IMR-90 (cell line): Measurements from ENCODE around the gene STKLD1. TPM values are rescaled to one million over a fixed set of nuclear protein-coding genes. Genes with fewer than 3 reads are reported as not detected.

Source experiments
- ATAC-seq: fragments of 200-7000 bp; cut with Tn5 transposase; 2 replicates; pipeline ENCODE4 v1.9.1; 2020; ENCODE audit warnings: low read depth, mild to moderate bottlenecking, moderate library complexity
- BruUV-seq: library from RNA; stranded (reverse); fragments of 400-500 nt; replicated peaks from 2 replicates; lab custom pipeline; 2021; lab: Mats Ljungman, UMichigan
- CTCF ChIA-PET: fragments of 300-600 bp; formaldehyde crosslinking; extraction: SDS; loops from one replicate; lab custom pipeline; 2021; ENCODE audit warnings: antibody characterized with exemption; lab: Yijun Ruan, JAX
- POLR2A ChIA-PET: fragments of 300-600 bp; sonication (Branson Sonifier 250); formaldehyde crosslinking; loops from one replicate; lab custom pipeline; 2022; ENCODE audit warnings: antibody characterized with exemption; ENCODE audit not compliant: unreplicated experiment; lab: Charles Lee
- DNase-seq: peaks from one replicate; pipeline ENCODE4 v3.0.0; 2013
- H2AFZ ChIP-seq: replicated peaks from 2 replicates; pipeline ENCODE3; 2013; ENCODE audit warnings: low read length, mild to moderate bottlenecking; ENCODE audit not compliant: poor library complexity
- H2AK5ac ChIP-seq: 2 replicates; pipeline ENCODE4 v1.6.1; 2013; ENCODE audit warnings: low read depth, low read length, inconsistent platforms
- H2AK9ac ChIP-seq: replicated peaks from 2 replicates; pipeline ENCODE3; 2013; ENCODE audit warnings: mild to moderate bottlenecking, low read depth, low read length, moderate library complexity; ENCODE audit not compliant: poor library complexity
- H2BK120ac ChIP-seq: 2 replicates; pipeline ENCODE4 v1.6.1; 2013; ENCODE audit warnings: low read depth, low read length, inconsistent platforms
- H2BK15ac ChIP-seq: 3 replicates; pipeline ENCODE4 v1.6.1; 2013; ENCODE audit warnings: low read depth, low read length, inconsistent platforms
- H2BK20ac ChIP-seq: 2 replicates; pipeline ENCODE4 v1.6.1; 2013; ENCODE audit warnings: low read depth, mild to moderate bottlenecking, inconsistent platforms, low read length, moderate library complexity
- H2BK5ac ChIP-seq: 2 replicates; pipeline ENCODE4 v1.6.1; 2013; ENCODE audit warnings: mild to moderate bottlenecking, low read depth, low read length, inconsistent platforms; ENCODE audit not compliant: poor library complexity, severe bottlenecking
- H3K14ac ChIP-seq: replicated peaks from 2 replicates; pipeline ENCODE4 v1.6.1; 2013; ENCODE audit warnings: low read depth, low read length, inconsistent platforms
- H3K18ac ChIP-seq: 2 replicates; pipeline ENCODE4 v1.6.1; 2013; ENCODE audit warnings: low read depth, low read length, control low read depth
- H3K23ac ChIP-seq: 2 replicates; pipeline ENCODE4 v1.6.1; 2013; ENCODE audit warnings: low read depth, low read length, inconsistent platforms
- H3K27ac ChIP-seq: 2 replicates; pipeline ENCODE4 v1.5.1; 2013; ENCODE audit warnings: mild to moderate bottlenecking, control low read depth, low read length; ENCODE audit not compliant: insufficient read depth
- H3K27me3 ChIP-seq: 2 replicates; pipeline ENCODE4 v1.6.1; 2013; ENCODE audit warnings: low read length; ENCODE audit not compliant: control insufficient read depth, insufficient read depth
- H3K36me3 ChIP-seq: 2 replicates; pipeline ENCODE4 v1.6.1; 2013; ENCODE audit warnings: low read length, mixed read lengths; ENCODE audit not compliant: control insufficient read depth, insufficient read depth
- H3K4ac ChIP-seq: 2 replicates; pipeline ENCODE4 v1.6.1; 2013; ENCODE audit warnings: low read depth, low read length, inconsistent platforms
- H3K4me1 ChIP-seq: 2 replicates; pipeline ENCODE4 v1.6.1; 2013; ENCODE audit warnings: low read length, mixed read lengths; ENCODE audit not compliant: control insufficient read depth, insufficient read depth
- H3K4me2 ChIP-seq: 2 replicates; pipeline ENCODE4 v1.6.1; 2013; ENCODE audit warnings: low read depth, mild to moderate bottlenecking, control low read depth, low read length, moderate library complexity
- H3K4me3 ChIP-seq: 2 replicates; pipeline ENCODE4 v1.5.1; 2013; ENCODE audit warnings: low read depth, mild to moderate bottlenecking, control low read depth, low read length, moderate library complexity; ENCODE audit not compliant: insufficient read depth
- H3K56ac ChIP-seq: 2 replicates; pipeline ENCODE4 v1.6.1; 2013; ENCODE audit warnings: low read length, inconsistent platforms; ENCODE audit not compliant: insufficient read depth; ENCODE audit errors: extremely low read depth
- H3K79me1 ChIP-seq, 2 experiments: 2 replicates each; pipeline ENCODE4 v1.6.1; 2013; ENCODE audit warnings: low read length in 2 of 2, inconsistent platforms in 1 of 2, low read depth in 1 of 2
- H3K9ac ChIP-seq: 2 replicates; pipeline ENCODE4 v1.6.1; 2013; ENCODE audit warnings: low read depth, low read length, control low read depth
- H3K9me1 ChIP-seq: 2 replicates; pipeline ENCODE4 v1.6.1; 2013; ENCODE audit warnings: low read length, inconsistent platforms; ENCODE audit not compliant: insufficient read depth
- H3K9me3 ChIP-seq: 2 replicates; pipeline ENCODE4 v1.6.1; 2013; ENCODE audit warnings: low read length; ENCODE audit not compliant: control insufficient read depth, insufficient read depth
- H4K20me1 ChIP-seq: 2 replicates; pipeline ENCODE4 v1.6.1; 2013; ENCODE audit warnings: low read length, inconsistent platforms; ENCODE audit not compliant: insufficient read depth
- H4K5ac ChIP-seq: 2 replicates; pipeline ENCODE4 v1.6.1; 2013; ENCODE audit warnings: mild to moderate bottlenecking, low read depth, low read length, control low read depth
- H4K8ac ChIP-seq, 2 experiments: 2 replicates each; pipeline ENCODE4 v1.6.1; 2013; ENCODE audit warnings: low read depth in 2 of 2, low read length in 2 of 2, control low read depth in 1 of 2, inconsistent platforms in 1 of 2
- H4K91ac ChIP-seq: 2 replicates; pipeline ENCODE4 v1.6.1; 2013; ENCODE audit warnings: low read depth, low read length, inconsistent platforms; ENCODE audit not compliant: insufficient read depth
- CHD1 ChIP-seq: IDR thresholded peaks from 2 replicates; pipeline ENCODE4 v1.6.1; 2012; ENCODE audit warnings: low read depth, low read length, improper control_type of control experiment
- ELK1 ChIP-seq: fragments of 150-350 bp; IDR thresholded peaks from 2 replicates; pipeline ENCODE4 v1.6.1; 2016; ENCODE audit warnings: low read depth, mild to moderate bottlenecking, low read length, moderate library complexity, borderline replicate concordance
- FOS ChIP-seq: fragments of 150-350 bp; IDR thresholded peaks from 2 replicates; pipeline ENCODE4 v1.6.1; 2016; ENCODE audit warnings: low read depth, low read length
- MAFK ChIP-seq: IDR thresholded peaks from 2 replicates; pipeline ENCODE4 v1.6.1; 2012; ENCODE audit warnings: low read depth, low read length, improper control_type of control experiment
- MXI1 ChIP-seq: IDR thresholded peaks from 2 replicates; pipeline ENCODE4 v1.6.1; 2012; ENCODE audit warnings: low read depth, mild to moderate bottlenecking, low read length, moderate library complexity, borderline replicate concordance
- NFE2L2 ChIP-seq: fragments of 150-350 bp; IDR thresholded peaks from 2 replicates; pipeline ENCODE4 v1.6.1; 2016; ENCODE audit warnings: low read depth, mild to moderate bottlenecking, low read length
- RFX5 ChIP-seq: IDR thresholded peaks from 2 replicates; pipeline ENCODE4 v1.8.0; 2012; ENCODE audit warnings: low read depth, mild to moderate bottlenecking, low read length, moderate library complexity
- WGBS, 2 experiments: methylation state at CpG; one replicate each; pipeline versions ENCODE4 v1.1.5 to v1.1.7; 2013; ENCODE audit warnings: missing lambda C conversion rate in 2 of 2; ENCODE audit not compliant: insufficient read length in 1 of 2; ENCODE audit errors: extremely low coverage in 2 of 2; 5-methylcytosine and 5-hydroxymethylcytosine counted together
- dilution Hi-C: fragments of 300-500 bp; cut with HindIII; formaldehyde crosslinking; loops from one replicate; pipeline ENCODE4 v1.14.3; 2018; ENCODE audit warnings: low sequenced_read_pairs; ENCODE audit not compliant: unreplicated experiment
- in situ Hi-C: fragments of 300-500 bp; cut with MboI; formaldehyde crosslinking; loops from 3 replicates; pipeline ENCODE4 v1.14.3; 2019; ENCODE audit warnings: low sequenced_read_pairs, inconsistent platforms, mixed read lengths
- intact Hi-C: fragments of 100-400 bp; cut with micrococcal nuclease; formaldehyde crosslinking; loops from 2 replicates; pipeline ENCODE4 v1.10.0; 2022
- polyA plus RNA-seq, 3 experiments: library from polyadenylated mRNA; depleted of rRNA; stranded (reverse); fragments of >200 nt; gene quantifications; 2 replicates each; pipeline ENCODE4 v1.2.3, GENCODE V29; 2012; ENCODE audit warnings: low replicate concordance in 1 of 3
- total RNA-seq: library from RNA; depleted of rRNA; stranded (reverse); fragments of >200 nt; gene quantifications from 2 replicates; pipeline ENCODE4 v1.2.3, GENCODE V29; 2012

Gene STKLD1
- total and polyA plus RNA-seq, 2 of the 4 experiments (the other 2 are of a cell fraction), result 0.54 to 0.65 TPM

GRCh38 chr9:133352635-133353340 is 23.4 kb upstream of the STKLD1 start (continued):
- no peak for TF ChIP-seq MAFK

- Histone ChIP-seq H3K79me1 (peaks cover 33 to 79% of the 10 kb centered on the region in 2 experiments), H2AK5ac (no peak overlapping the region), H3K4me3 (no peak overlapping the region), H2BK15ac (no peak overlapping the region), H3K36me3 (peaks cover 47% of the 10 kb centered on the region), H4K8ac (no peak overlapping the region), H3K14ac (no peak overlapping the region), H3K27me3 (no peaks in the 10 kb centered on the region), H2BK120ac (no peak overlapping the region), H3K27ac (no peak overlapping the region), H4K20me1 (peaks cover 51% of the 10 kb centered on the region), H2BK20ac (no peak overlapping the region), H3K9me1 (peaks cover 3% of the 10 kb centered on the region; the same call in 1 of the 2 replicates), H3K4me1 (peaks cover 18% of the 10 kb centered on the region), H3K23ac (no peak overlapping the region), H3K4ac (no peak overlapping the region), H3K9ac (no peak overlapping the region), H3K18ac (no peak overlapping the region), H3K56ac (no peak overlapping the region), H2BK5ac (no peak overlapping the region), H4K91ac (no peak overlapping the region), H2AK9ac (no peak overlapping the region), H3K4me2 (no peak overlapping the region), H3K9me3 (no peaks in the 10 kb centered on the region), H2AFZ (no peak overlapping the region), H4K5ac (no peak overlapping the region)
- no peak for TF ChIP-seq FOS
- TF ChIP-seq NFE2L2, result no peak
- TF ChIP-seq ELK1, result no peak
- no peak for TF ChIP-seq MXI1
- TF ChIP-seq RFX5, result no peak
- no peak for TF ChIP-seq CHD1
- CTCF ChIA-PET, result no interaction called here
- ATAC-seq (no peak), DNase-seq (no peak)
- no TSS peak for BruUV-seq
- WGBS, 2 experiments, result no CpG with 5 or more reads among the region's 5 CpGs
- POLR2A ChIA-PET, result no interaction called here
- intact Hi-C loops (no loop called here), in situ Hi-C loops (no loop called here), dilution Hi-C loops (no loop called here)
Observed at GRCh38 chr9:133353548-133353947, 22.6 kb upstream of the STKLD1 start.
